Stimulated activated CD8-positive, alpha-beta memory T cell treated with anti-CD3 and anti-CD28 coated beads, Interleukin-7, amount 100 ng/mL, for 48 hours (primary cell): Measurements from ENCODE around the gene FOCAD.
A peak's percentile ranks its signal among the peaks of the same experiment; 100 is the strongest.

Experiments
- DNase-seq, 2 donors: peaks; one replicate each; pipeline ENCODE4 v3.0.0-alpha.2; 2020; ENCODE audit warnings: low read depth in 1 of 2; ENCODE audit errors: extremely low read depth in 1 of 2

Gene FOCAD

DNA sequence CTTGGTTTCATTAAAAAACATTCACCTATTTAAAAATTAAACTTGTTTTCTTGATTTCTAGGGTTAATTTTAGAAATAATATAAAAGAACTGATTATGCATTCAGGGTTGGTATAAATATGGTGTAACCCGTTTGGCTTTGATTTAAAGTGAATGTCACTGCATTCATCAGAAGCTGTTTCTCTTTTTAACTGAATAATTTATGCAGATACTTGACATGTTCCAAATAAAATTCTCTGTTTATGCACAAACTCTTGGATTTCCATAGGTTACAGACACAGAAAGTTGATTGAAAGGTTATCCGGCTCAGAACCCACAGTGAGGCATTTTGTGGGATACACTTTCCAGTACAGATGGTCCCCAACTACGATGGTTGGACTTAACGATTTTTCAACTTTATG is 186.1 kb downstream of the FOCAD start:
- no peak for DNase-seq

DNA sequence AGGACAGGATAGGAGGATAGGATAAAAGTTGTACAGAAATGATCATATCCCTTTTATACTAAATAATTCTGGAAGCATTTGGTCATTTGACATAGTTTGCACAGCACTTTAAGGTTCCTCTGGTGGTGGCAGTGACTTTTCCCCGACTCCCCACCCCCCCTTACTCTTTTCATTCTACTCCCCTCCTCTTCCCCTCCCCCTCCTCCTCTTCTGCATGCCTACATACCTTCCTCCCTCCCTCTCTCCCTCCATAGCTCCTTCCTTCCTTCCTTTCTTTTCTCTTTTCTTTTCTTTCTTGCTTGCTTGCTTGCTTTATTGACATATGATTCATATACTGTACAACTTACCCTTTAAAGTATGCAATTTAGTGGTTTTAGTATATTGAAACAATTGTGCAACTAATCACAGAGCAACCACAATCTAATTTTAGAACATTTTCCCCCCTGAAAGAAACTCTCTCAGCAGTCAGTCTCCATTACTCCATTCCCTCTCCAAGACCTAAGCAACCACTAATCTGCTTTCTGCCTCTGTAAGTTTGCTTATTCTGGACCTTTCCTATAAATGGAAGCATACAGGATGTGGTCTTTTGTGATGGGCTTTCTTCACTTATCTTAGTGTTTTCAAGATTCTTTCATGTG is 188.4 kb downstream of the FOCAD start:
- no peak for DNase-seq

DNA sequence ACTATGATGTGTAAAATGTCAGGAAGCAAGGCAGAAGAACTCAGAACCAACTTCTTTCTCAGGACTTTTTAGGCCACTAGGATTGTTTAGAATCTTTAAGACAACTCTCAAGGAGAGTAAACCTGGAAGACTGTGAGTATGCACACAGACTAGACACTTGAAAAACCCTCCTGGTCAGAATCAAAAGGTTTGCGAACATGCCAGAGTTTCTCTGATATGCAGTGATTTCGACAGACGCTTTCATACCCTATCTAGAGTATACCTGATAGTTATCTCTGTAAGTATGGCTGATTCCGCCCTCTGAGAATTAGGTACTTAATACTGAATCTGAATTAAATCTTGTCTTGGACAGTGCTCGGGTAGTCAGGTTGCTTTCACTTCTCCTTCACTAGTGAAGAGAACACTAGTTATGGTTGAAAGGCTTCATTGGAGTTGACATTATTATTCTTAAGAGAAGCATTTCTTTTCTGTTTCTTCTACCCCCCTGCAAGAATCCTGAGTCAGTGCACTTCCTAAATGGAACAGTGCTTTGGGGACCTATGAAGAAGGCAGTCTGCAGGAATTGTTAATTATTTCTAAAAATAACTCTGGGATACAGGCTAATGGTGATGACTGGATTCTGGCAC is 189.3 kb downstream of the FOCAD start:
- no peak for DNase-seq

DNA sequence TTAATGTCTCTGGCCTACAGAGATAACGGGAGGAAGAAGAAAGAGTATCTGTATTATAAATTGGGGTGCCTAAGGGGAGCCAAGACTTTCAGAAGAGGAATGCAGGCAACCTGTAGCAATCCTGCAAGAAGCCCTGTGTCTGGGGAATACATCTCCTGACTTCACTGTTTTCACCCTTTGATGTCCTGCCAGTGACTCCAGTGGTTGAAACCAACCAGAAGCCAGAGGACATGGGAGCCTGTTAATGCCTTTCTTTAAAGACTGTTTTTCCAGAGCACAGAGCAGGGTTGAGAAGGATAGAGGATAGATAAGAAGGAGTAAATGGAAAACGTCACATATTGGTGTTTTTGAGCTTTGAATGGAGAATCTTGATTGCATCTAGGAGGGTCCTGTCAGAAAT is 196.2 kb downstream of the FOCAD start:
- no peak for DNase-seq

DNA sequence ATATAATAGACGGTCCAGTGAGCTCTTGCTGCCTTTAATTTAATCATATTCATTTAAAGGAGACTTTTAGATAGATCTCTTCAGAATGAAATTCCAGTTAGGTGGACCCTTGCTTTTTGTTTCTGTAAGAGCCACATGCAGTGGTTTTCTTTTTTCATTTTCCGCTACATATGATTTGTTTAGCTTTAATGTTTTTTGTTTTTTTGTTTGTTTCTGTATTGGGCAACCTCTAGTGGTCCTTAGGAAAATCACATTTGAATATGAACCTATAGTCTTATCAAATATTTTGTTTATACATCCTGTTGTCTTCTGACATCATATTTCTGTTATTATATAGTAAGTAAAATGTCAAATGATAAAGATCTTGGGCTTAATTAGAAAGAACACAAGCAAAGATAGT is 196.6 kb downstream of the FOCAD start:
- no peak for DNase-seq

DNA sequence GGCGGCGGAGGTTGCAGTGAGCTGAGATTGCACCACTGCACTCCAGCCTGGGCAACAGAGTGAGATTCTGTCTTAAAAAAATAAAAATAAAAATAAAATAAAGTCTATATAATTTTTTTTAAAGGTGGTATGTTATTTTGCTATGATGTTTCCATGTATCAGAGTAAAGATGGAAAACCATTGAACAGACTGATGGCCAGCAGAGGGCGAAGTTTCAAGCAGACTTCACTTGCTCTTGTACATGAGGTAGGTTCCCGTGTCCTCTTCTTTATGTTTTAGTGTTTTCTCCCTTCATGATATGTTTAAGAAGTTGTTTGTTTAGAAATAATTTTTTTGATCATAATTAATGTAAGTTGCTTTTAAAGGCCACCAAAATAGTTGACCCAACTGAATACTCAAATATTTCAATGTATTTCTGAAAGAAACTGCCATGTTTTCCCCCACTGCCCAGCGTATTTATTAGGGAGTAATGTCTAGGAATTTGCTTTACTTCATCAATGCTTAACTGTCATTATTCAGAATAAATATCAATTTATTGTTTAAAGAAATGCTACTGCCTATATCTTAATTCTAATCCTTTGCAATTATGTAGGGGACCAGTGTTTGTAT is 201.0 kb downstream of the FOCAD start:
- peak in 1 of 2 donors; percentile 29 for DNase-seq

DNA sequence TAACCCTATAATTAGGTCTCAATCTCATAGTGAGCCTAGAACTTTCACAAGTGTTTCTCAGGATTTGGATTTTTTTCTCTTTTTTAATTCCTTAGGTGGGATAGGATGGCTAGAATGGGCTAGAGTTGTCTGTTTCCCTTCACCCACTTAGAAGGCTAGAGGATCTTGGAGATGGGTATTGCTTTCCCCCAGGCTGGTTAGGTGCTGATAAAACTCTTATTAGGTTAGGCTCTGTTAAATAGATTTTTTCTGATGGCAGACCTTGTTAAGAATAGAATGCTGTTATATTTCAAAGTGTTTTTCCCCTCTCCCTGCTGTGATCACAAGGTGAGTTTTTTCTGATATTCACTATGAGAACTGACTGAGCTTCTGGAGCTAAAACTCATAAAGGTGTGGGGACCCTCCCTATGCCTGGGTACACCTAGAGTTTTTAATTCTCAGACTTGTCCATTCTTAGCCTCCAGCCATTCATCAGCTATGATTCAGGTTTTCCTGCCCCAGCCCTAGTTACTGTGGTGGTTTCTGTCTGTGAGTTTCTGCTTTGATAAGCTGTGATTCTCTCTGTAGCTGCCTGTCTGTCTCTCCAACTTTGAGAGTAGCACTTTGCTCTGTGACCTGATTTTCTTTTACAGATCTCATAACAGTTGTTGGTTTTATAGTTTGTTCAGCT is 215.0 kb downstream of the FOCAD start:
- no peak for DNase-seq

DNA sequence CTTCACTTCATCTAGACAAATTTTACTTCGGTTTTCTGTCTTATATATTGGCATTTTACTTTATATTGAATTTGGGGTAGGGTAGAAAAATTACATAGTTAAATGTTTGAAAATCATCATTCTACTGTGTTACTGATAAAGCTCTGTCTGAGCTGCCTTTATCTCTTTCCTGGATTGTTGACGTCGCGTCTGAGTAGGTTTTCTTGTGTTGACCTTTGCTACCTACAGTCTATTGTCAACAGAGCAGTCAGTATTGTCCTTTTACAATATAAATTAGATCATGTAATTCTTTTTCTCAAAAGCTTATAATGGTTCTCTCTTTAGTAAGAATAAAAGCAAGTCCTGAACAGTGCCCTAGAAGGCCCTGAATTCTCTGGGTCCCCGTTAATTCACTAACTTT is 219.2 kb downstream of the FOCAD start:
- no peak for DNase-seq

DNA sequence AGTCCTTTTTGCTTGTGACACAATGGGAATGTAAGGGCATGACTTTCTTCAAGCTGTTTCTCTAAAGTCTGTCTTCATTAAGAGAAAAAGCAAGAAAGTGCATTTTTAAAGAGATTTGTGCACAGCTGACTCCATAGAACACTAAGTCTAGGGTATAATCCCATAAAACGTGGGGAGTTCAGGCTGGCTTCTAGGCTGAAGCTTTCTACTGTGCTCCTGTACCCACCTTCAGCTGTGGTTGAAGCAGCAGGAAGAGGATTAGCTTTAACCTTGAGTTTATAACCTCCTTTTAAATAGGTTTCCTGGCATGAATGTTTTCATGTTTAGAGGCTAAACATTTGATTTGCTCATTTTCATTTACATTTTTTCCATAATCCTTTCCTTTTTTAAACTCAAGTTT is 220.9 kb downstream of the FOCAD start:
- no peak for DNase-seq

DNA sequence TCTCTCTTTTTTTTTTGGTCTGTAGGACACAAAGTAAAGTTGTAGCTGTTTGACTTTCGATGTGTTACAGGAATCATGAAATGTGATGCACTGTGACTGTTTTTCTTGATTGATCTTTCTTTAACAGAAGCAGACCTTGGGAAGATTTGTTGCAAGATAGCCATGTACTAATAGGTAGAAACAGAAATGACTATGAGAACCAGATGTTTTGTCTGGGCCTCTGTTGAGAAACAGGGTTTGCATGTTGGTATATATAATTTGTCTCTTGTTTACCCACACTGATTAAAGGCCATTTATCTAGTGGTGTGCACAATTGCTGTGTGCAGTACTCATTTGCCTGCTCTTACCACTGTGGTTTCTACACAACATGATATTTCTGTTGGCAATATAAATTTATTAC is 222.3 kb downstream of the FOCAD start:
- DNase-seq, result no peak

DNA sequence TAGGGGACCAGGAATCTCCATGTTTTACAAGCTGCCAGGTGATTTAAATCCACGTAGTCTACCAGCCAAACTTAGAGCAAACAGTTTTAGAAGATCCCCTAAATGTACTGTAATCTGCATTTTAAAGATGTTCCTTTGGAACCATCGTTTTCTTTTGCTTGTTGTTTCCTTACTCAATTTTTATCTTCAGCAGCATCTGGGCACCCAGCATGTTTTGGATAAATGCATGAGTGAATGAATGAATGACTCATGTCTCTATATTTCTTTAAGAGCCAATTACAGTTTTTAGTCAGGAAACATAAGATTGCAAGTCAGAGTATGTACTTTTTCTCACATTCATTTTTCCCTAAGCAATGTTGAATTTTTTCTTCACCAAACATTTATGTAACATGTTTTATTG is 224.4 kb downstream of the FOCAD start:
- DNase-seq, result no peak

DNA sequence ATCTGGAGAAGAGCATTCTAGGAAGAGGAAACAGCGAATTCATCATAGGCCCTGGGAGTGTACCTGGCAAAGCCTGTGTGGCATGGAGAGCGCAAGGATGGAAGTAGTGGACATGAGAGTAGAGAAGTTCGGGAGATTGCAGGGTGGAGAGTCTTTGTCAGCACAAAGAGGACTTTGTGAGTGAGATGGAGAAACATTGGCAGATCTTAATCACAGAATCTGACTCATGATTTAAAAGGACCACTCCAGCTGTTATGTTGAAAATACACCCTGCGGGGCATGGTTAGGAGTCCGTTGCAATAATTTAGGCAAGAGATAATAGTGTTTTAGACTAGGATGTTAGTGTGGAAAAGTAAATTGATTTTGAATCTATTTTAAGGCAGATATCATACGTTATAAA is 230.5 kb downstream of the FOCAD start:
- no peak for DNase-seq

DNA sequence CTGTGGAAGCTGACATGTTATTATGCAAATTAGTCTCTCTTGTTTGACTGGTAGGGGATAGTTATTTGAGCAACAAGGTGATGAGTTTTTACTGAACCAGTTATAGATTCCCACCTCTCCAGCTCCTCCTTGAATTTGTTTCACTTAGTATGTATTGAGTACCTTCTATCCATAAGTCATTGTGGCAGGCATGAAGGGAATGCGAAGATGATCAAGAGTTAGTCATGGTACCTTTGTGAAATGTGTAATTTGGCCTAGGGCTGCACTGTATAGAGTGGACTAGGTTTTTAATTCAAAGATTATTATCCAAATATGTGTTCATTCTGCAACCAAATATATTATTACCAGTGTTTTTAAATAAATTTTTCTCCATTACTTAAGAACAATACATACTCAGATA is 237.3 kb downstream of the FOCAD start:
- DNase-seq, result no peak

DNA sequence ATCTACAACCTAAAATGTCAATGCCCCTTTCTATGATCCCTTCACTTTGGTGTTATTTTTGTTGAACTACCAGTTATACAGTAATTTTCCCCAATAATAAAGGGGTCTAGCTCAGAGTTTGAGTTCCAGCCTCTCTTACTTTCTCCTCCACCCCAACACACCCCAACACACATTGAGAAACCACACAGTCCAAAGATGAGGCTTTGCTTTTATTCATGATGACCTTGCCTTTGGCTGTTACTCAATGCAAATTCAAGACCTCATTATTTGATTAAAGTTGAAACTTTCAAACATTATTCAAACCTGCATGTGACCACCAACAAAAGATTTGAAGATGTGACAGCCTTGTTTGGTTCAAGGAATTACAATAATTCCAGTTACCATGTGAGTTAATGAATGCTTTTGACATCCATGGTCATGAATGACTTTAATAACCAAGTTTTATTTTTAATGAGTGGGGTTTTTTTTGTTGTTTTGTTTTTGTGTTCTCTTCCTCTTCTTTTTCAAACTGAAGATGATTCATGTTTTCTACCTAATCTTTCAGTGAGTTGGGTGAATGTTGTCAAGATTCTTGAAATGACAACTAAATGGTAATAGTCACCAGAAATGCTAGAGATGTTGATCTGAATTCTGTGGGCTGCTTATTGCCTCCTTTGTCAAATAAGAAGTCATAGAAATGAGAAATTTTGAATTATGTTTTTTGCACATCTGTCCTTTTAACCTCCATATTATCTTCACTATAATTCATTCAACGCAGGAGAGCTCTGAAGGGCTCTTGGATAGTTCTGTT is 241.4 kb downstream of the FOCAD start:
- no peak for DNase-seq

DNA sequence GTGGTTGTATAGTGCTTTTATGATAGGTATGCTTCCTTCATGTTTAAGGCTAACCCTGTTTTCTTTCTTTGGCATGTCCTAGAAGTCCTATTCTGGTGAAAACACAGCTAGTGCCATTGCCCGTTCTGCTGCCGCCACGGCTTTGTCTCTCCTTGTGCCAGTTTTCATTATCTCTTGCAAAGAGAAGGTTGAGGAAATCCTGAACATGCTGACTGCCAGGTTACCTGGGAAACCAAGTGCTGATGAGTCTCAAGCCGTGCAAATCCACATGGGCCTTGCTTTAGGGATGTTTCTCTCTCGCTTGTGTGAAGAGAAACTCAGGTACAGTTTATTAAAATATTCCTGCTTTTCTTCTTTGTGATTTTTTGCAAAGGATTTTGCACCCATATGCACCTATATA is 245.2 kb downstream of the FOCAD start:
- no peak for DNase-seq

DNA sequence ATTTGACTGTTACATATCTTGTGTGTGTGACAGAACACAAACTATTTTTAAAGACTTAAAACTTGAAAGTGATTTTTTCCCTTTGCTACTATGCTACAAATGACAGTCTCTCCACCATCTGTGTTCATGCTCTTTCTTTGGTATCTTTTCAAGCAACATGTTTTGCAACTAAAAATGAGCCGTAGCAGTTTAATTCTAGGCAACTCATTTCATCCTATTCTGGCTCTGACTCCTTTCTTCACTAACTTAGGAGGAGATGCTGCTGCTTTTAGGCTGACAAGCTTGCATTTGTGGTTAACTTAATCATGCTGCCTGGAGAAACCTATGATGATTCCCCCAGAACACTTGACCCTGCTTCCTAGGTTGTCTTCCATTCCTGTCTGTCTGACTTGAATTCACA is 246.8 kb downstream of the FOCAD start:
- no peak for DNase-seq

DNA sequence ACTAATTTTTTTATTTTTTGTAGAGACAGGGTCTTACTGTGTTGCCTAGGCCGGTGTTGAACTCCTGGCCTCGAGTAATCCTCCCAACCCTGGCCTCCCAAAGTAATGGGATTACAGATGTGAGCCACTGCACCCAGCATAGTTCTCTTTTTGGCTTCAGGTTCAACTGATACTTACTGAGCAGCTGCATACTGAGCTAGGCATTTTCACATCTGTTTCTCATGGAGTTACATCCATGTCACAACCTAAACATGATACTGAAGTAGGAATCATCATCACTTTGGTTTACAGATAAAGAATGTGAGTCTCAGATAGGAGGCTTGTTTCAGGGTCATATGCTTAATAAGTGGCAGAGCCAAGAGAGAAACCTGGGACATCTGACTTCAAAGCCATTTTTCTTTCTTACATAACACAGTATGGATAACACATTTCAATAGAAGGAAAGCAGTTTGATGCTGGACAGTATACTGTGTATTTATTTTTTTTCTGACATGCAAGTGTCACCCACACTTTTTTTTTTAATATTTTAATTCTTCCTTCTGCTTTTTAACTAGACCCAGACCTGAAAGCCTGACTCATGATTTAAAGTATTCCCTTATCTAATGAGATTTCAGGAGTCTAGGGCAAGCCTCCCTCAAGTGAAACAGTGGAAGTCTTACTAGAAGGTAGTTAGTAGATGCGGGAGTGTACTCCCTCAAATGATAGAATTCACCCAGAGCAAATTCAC is 256.6 kb downstream of the FOCAD start:
- no peak for DNase-seq

DNA sequence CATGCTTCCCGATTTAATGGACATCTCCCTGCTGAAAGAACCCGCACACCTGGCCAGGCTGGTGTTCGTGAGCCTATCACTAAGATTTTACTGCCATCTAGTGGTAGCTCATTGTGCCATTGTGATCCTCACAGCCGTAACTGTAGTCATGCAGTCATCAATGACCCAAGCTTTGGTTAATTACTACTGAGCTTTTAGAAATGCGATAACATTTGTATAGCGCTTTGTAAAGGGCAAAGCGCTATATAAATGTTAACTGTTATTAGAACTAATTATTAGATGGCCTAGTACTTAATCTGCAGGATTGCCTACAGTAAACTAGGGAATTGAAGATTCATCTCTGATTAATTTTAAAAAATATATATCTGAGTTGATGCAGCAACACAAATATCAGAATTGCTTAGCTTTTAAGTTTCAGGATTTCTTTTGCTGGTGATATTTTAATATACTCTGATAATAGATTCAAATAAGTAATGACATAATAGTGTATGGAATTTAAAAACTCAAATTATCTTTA is 257.2 kb downstream of the FOCAD start:
- DNase-seq, result peak; percentile 5 to 9

DNA sequence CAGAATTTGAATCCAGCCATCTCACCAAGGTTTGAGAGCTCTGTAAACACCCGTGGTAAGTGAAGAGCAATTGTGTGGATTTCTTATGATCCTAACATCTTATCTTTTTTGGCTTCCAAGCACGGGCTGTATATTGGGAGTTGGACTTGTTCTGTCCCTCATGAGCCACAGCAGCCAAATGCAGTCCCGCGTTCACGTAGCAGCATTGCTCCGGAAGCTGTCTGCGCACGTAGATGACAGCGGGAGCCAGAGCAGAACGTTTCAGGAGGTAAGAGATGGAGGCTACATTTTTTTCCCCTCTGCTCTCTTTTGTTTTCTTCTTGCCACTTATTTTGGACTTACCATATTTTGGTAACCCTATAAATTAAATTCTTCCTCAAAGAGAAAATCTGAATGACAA is 260.4 kb downstream of the FOCAD start:
- DNase-seq, result no peak

DNA sequence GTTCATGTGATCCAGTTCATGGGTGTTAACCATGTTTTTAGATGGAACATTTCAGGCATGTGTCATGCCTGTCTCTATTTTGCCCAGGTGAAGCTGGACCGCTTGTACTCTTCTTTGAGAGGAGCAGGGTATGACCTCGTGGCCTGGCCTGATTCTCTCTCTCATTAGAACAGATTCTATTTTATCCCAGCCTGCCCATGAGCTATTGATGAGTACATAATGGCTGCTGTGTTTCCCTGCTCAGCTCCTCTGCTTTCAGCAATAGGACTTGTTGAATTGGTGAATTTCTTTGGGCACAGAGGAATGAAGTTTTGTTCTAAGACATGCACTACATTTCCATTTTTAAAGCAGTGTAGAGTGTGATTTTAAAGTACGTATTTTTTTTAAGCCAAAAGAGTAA is 261.2 kb downstream of the FOCAD start:
- DNase-seq, result no peak
